Measurements from ENCODE around the gene PRELP.

PRELP gene

GRCh38 chr1:203534012-203534411 lies 58.4 kb downstream of the PRELP start:
- Histone ChIP-seq H4K20me1 (ENCODE audit: insufficient read depth, low read length) (no peaks in the 10 kb centered on the region), H3K36me3 (replicated peaks; ENCODE audit: insufficient read depth, low read length) (no peaks in the 10 kb centered on the region), H3K4me3 (ENCODE audit: low read length) (no peak overlapping the region), H3K4me1 (ENCODE audit: low read length) (no peaks in the 10 kb centered on the region), H3K9me3 (replicated peaks; ENCODE audit: insufficient read depth, low read length) (no peaks in the 10 kb centered on the region), H3K9ac (ENCODE audit: low read length) (no peak overlapping the region), H3K4me2 (ENCODE audit: low read depth, low read length) (no peak overlapping the region), H3K79me2 (ENCODE audit: low read length) (no peaks in the 10 kb centered on the region), H3F3A (ENCODE audit: insufficient read depth, low read length) (no peaks in the 10 kb centered on the region), H3K27me3 (replicated peaks; ENCODE audit: insufficient read depth, low read length) (no peaks in the 10 kb centered on the region), H3K9me2 (replicated peaks; ENCODE audit: insufficient read depth, low read length) (no peaks in the 10 kb centered on the region), H2AFZ (ENCODE audit: low read length) (no peak overlapping the region), H3K27ac (ENCODE audit: low read length) (no peak overlapping the region)
- DNase-seq: no peak
- TF ChIP-seq EZH2 (optimal IDR thresholded peaks at IDR 0.05; ENCODE audit: low read depth, low read length): no peak
- no peak for TF ChIP-seq EZH2phosphoT487 (IDR thresholded peaks at IDR 0.05; ENCODE audit: low read length)
- TF ChIP-seq CTCF (IDR thresholded peaks at IDR 0.05; ENCODE audit: low read length): no peak

- no peak overlapping the region for H2AFZ ChIP-seq (ENCODE audit: low read length)
These were observed 58.9 kb downstream of the PRELP start for GRCh38 chr1:203534526-203534925.

GRCh38 chr1:203536575-203536974 lies 61.0 kb downstream of the PRELP start:
- Histone ChIP-seq H3K4me1 (ENCODE audit: low read length) (no peaks in the 10 kb centered on the region), H3K36me3 (replicated peaks; ENCODE audit: insufficient read depth, low read length) (no peaks in the 10 kb centered on the region), H3K27me3 (replicated peaks; ENCODE audit: insufficient read depth, low read length) (no peaks in the 10 kb centered on the region), H3K27ac (ENCODE audit: low read length) (no peak overlapping the region), H4K20me1 (ENCODE audit: insufficient read depth, low read length) (no peaks in the 10 kb centered on the region), H3K9me3 (replicated peaks; ENCODE audit: insufficient read depth, low read length) (no peaks in the 10 kb centered on the region), H3K4me3 (ENCODE audit: low read length) (no peak overlapping the region), H2AFZ (ENCODE audit: low read length) (no peak overlapping the region), H3K9me2 (replicated peaks; ENCODE audit: insufficient read depth, low read length) (no peaks in the 10 kb centered on the region), H3K4me2 (ENCODE audit: low read depth, low read length) (no peak overlapping the region), H3F3A (ENCODE audit: insufficient read depth, low read length) (no peaks in the 10 kb centered on the region), H3K9ac (ENCODE audit: low read length) (no peak overlapping the region), H3K79me2 (ENCODE audit: low read length) (no peaks in the 10 kb centered on the region)
- TF ChIP-seq EZH2 (optimal IDR thresholded peaks at IDR 0.05; ENCODE audit: low read depth, low read length): no peak
- no peak for TF ChIP-seq EZH2phosphoT487 (IDR thresholded peaks at IDR 0.05; ENCODE audit: low read length)
- TF ChIP-seq CTCF (IDR thresholded peaks at IDR 0.05; ENCODE audit: low read length): no peak
- DNase-seq: no peak

More at GRCh38 chr1:203534526-203534925, 58.9 kb downstream of the PRELP start:
- H3K4me3 ChIP-seq (ENCODE audit: low read length): no peak overlapping the region
- no peaks in the 10 kb centered on the region for H3K36me3 ChIP-seq (replicated peaks; ENCODE audit: insufficient read depth, low read length)
- H4K20me1 ChIP-seq (ENCODE audit: insufficient read depth, low read length): no peaks in the 10 kb centered on the region
- no peak overlapping the region for H3K9ac ChIP-seq (ENCODE audit: low read length)
- no peak overlapping the region for H3K27ac ChIP-seq (ENCODE audit: low read length)
- H3K4me2 ChIP-seq (ENCODE audit: low read depth, low read length): no peak overlapping the region
- H3K4me1 ChIP-seq (ENCODE audit: low read length): no peaks in the 10 kb centered on the region
- TF ChIP-seq EZH2 (optimal IDR thresholded peaks at IDR 0.05; ENCODE audit: low read depth, low read length) (no peak), CTCF (IDR thresholded peaks at IDR 0.05; ENCODE audit: low read length) (no peak), EZH2phosphoT487 (IDR thresholded peaks at IDR 0.05; ENCODE audit: low read length) (no peak)
- no peaks in the 10 kb centered on the region for H3K9me2 ChIP-seq (replicated peaks; ENCODE audit: insufficient read depth, low read length)
- H3K79me2 ChIP-seq (ENCODE audit: low read length): no peaks in the 10 kb centered on the region
- no peaks in the 10 kb centered on the region for H3F3A ChIP-seq (ENCODE audit: insufficient read depth, low read length)
- H3K9me3 ChIP-seq (replicated peaks; ENCODE audit: insufficient read depth, low read length): no peaks in the 10 kb centered on the region
- no peak for DNase-seq
- H3K27me3 ChIP-seq (replicated peaks; ENCODE audit: insufficient read depth, low read length): no peaks in the 10 kb centered on the region
